Mesothelial cell of epicardium (in vitro differentiated cells): ENCODE results near the gene AXL. TPM values are rescaled to one million over a fixed set of nuclear protein-coding genes. Genes with fewer than 3 reads are reported as not detected.
"Not testable (repeated sequence)": the region's sequence is repeated elsewhere in the genome, so short reads cannot be mapped to it uniquely, and the experiment has no call there.

Experiments used
- DNase-seq, 2 experiments: peaks; one replicate each; pipeline ENCODE4 v3.0.0; 2021; ENCODE audit warnings: low spot score in 2 of 2; ENCODE audit not compliant: unreplicated experiment in 2 of 2
- H3K27ac Mint-ChIP-seq: 2 replicates; pipeline ENCODE4 v1.8.0; 2021; ENCODE audit warnings: mixed read lengths
- H3K27me3 Mint-ChIP-seq: 2 replicates; pipeline ENCODE4 v1.8.0; 2021; ENCODE audit warnings: low read depth, mixed read lengths
- H3K36me3 Mint-ChIP-seq: 2 replicates; pipeline ENCODE4 v1.8.0; 2021; ENCODE audit warnings: mixed read lengths
- H3K4me1 Mint-ChIP-seq: 2 replicates; pipeline ENCODE4 v1.8.0; 2021; ENCODE audit warnings: mixed read lengths
- H3K4me3 Mint-ChIP-seq: 2 replicates; pipeline ENCODE4 v1.8.0; 2021; ENCODE audit warnings: mild to moderate bottlenecking, moderate library complexity, mixed read lengths
- H3K9me3 Mint-ChIP-seq: 2 replicates; pipeline ENCODE4 v1.8.0; 2021; ENCODE audit warnings: mixed read lengths
- total RNA-seq: library from RNA; stranded (reverse); gene quantifications from 3 replicates; pipeline ENCODE4 v1.2.1, GENCODE V29; 2021
- TF ChIP-seq, protein P1 (sequence below): fragments of 200-600 bp; sonication (generic); IDR thresholded peaks from one replicate; pipeline ENCODE4 v1.5.0; 2021; ENCODE audit warnings: antibody characterized with exemption; ENCODE audit not compliant: unreplicated experiment

AXL gene
- total RNA-seq, 1 donor from 2014 or later, result 60.0 TPM

- Mint-ChIP-seq H3K36me3 (peaks cover 67% of the 10 kb centered on the region), H3K27ac (no peak overlapping the region), H3K27me3 (no peaks in the 10 kb centered on the region), H3K4me3 (no peak overlapping the region), H3K4me1 (no peaks in the 10 kb centered on the region), H3K9me3 (no peaks in the 10 kb centered on the region)
- TF ChIP-seq, protein P1, sequence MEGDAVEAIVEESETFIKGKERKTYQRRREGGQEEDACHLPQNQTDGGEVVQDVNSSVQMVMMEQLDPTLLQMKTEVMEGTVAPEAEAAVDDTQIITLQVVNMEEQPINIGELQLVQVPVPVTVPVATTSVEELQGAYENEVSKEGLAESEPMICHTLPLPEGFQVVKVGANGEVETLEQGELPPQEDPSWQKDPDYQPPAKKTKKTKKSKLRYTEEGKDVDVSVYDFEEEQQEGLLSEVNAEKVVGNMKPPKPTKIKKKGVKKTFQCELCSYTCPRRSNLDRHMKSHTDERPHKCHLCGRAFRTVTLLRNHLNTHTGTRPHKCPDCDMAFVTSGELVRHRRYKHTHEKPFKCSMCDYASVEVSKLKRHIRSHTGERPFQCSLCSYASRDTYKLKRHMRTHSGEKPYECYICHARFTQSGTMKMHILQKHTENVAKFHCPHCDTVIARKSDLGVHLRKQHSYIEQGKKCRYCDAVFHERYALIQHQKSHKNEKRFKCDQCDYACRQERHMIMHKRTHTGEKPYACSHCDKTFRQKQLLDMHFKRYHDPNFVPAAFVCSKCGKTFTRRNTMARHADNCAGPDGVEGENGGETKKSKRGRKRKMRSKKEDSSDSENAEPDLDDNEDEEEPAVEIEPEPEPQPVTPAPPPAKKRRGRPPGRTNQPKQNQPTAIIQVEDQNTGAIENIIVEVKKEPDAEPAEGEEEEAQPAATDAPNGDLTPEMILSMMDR, result no peak
- DNase-seq, result no peak
These were observed 57.2 kb downstream of the AXL start for GRCh38 chr19:41276231-41276630.

GRCh38 chr19:41278478-41278877, 59.5 kb downstream of the AXL start:
- Mint-ChIP-seq H3K9me3 (no peaks in the 10 kb centered on the region), H3K27me3 (no peaks in the 10 kb centered on the region), H3K36me3 (peaks cover 63% of the 10 kb centered on the region), H3K4me1 (no peaks in the 10 kb centered on the region), H3K4me3 (no peak overlapping the region), H3K27ac (no peak overlapping the region)
- no peak for DNase-seq
- TF ChIP-seq, protein P1, result no peak

GRCh38 chr19:41288673-41289530, 69.9 kb downstream of the AXL start:
- H3K27me3 Mint-ChIP-seq, result no peaks in the 10 kb centered on the region
- no peaks in the 10 kb centered on the region for H3K9me3 Mint-ChIP-seq
- no peak overlapping the region for H3K27ac Mint-ChIP-seq
- TF ChIP-seq, protein P1, result no peak
- peaks cover 41% of the 10 kb centered on the region for H3K36me3 Mint-ChIP-seq
- H3K4me1 Mint-ChIP-seq, result no peaks in the 10 kb centered on the region
- no peak overlapping the region for H3K4me3 Mint-ChIP-seq
- DNase-seq, result no peak

DNA sequence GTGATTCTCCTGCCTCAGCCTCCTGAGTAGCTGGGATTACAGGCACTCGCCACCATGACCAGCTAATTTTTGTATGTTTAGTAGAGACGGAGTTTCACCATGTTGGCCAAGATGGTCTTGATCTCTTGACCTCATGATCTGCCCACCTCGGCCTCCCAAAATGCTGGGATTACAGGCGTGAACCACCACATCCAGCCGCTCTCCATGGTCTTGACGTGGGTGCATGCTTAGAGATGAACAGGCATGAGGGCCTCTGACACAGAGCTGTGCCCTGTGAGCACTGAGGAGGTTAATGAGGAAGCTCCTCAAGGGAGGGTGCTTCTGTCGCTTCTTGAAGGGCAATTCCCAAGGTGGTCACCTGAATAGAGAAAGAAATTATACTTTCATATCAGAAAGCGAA, 70.8 kb downstream of the AXL start:
- H3K9me3 Mint-ChIP-seq, H3K4me3 Mint-ChIP-seq, DNase-seq, H3K27ac Mint-ChIP-seq, H3K27me3 Mint-ChIP-seq, H3K4me1 Mint-ChIP-seq: not testable (repeated sequence)
- H3K36me3 Mint-ChIP-seq, result peaks cover 45% of the 10 kb centered on the region

DNA sequence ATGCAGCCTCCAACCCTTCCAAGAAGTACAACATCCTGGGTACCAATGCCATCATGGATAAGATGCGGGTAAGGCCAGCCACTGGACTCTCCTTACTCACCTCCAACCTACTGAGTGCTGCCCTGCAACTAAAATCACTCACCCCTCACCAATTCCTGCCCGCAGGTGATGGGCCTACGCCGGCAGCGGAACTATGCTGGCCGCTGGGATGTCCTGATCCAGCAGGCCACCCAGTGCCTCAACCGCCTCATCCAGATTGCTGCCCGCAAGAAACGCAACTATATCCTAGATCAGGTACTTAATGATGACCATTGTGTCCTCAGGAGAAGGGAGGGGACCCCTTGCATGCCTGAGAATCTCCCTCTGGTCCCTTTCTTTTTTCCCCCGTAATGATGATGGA, 75.4 kb downstream of the AXL start:
- peaks cover 49% of the 10 kb centered on the region for H3K36me3 Mint-ChIP-seq
- DNase-seq, result no peak
- no peaks in the 10 kb centered on the region for H3K4me1 Mint-ChIP-seq
- TF ChIP-seq, protein P1, result no peak
- H3K27ac Mint-ChIP-seq, result no peak overlapping the region
- no peak overlapping the region for H3K4me3 Mint-ChIP-seq
- H3K27me3 Mint-ChIP-seq, result no peaks in the 10 kb centered on the region
- no peaks in the 10 kb centered on the region for H3K9me3 Mint-ChIP-seq

DNA sequence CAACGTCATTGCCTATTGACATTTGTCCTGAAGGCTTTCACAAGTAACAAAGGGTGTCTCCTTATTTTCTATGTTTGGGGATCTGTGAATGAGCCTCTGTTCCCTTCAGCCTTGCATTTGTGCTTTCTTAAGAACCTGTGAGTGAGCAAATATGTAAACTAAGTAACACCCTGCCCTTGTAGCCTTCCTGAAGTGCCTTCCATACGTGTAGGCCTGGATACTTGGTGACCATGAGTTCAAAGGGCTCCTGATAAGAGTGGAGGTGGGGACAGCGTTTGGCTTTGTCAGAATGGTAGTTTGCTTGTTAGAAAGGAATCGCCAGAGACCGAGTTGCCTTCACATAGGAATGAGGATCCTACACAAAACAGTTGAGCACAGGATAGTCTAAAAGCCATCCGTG, 76.5 kb downstream of the AXL start:
- TF ChIP-seq, protein P1, result no peak
- Mint-ChIP-seq H3K4me3 (no peak overlapping the region), H3K36me3 (peaks cover 50% of the 10 kb centered on the region), H3K27ac (no peak overlapping the region), H3K4me1 (no peaks in the 10 kb centered on the region), H3K27me3 (no peaks in the 10 kb centered on the region), H3K9me3 (no peaks in the 10 kb centered on the region)
- no peak for DNase-seq
